Measurements from ENCODE around the gene DSCAML1. TPM values are rescaled to one million over a fixed set of nuclear protein-coding genes. Genes with fewer than 3 reads are reported as not detected.

The DSCAML1 gene
- not detected in 2 replicates for total RNA-seq (2014; rRNA removed; shearing (Covaris generic))

DNA sequence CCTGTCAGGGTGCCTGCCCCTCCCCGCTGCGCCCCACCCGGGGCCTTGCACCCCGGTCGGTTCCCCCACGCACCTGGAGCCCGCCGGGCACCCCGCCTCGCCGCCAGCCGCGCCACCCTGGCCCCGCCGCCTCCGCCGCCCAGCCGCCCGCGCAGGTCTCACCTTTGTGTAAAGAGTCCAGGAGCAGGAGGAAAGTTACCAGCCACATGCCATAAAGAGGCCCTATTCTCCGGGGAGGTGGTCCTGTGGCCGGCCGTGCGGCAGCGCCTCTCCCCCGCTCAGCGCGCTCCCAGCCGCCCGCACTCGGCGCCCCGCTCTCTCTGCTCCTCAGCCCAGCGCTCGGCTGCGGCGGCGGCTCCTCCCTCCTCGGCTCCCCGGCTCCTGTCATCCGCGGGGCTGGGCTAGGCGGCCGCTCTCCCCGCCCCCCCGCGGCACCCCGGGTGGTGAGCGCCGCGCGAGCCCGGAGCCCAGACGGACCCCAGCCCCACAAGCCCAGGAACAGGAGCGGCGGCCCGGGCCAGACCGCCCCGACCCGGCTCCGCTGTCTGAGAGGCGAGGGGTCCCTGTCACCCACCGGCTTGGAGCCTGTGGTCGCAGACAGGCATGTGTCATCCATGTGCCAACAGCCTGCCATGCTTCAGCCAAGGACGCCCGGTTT lies at the start of gene DSCAML1:
TSS of gene DSCAML1 (minus strand) at position 345 of the 658 bp plus-strand sequence. CDS start at position 208, 137 bp downstream.
- DNase-seq (ENCODE audit: low spot score), result no peak

- peak; percentile 27 for DNase-seq (ENCODE audit: low spot score)
Observed at GRCh38 chr11:117843666-117844484, 46.9 kb upstream of the DSCAML1 start.

DNA sequence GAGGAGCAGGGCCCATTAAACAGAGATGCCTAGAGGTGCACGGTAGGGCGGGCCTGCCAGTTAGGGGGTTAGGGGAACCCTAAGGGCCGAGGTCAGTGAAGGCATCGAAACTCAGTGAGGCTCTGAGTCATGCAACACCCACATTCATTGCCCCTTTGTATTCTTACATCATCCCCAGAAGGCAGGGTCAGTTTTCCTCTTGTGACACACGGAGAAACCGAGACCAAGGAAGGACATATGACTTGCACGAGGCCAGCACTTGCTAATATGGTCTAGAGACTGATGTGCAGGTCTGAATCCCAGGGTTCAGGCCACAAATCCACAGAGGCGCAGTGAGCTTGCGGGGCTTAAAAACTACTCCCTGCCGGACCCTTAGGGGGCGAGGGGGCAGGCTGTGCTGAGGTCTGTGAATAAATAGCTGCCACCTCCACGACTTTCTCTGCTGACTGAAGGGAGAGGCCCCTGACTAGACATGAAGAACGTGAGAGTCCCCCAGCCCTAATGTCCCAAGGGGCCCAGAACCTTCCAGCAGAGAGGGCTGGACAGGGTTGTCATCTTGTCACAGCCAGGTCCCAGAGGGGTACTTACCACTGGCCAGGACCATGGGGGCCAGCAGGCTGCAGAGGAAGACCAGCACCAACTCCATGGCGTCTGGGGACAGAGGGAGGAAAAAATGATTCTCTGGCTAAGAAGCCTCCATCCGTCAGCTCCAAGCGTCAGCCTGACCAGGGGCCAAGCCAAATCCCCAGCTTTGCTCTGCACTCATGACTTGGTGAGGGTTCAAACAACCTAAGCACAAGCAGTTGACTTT lies 45.3 kb upstream of the DSCAML1 start:
- DNase-seq (ENCODE audit: low spot score), result no peak

GRCh38 chr11:117841551-117842031 lies 44.6 kb upstream of the DSCAML1 start:
- no peak for DNase-seq (ENCODE audit: low spot score)

GRCh38 chr11:117840881-117841550 lies 44.0 kb upstream of the DSCAML1 start:
- no peak for DNase-seq (ENCODE audit: low spot score)

- DNase-seq (ENCODE audit: low spot score), result no peak
Observed at GRCh38 chr11:117839936-117840813, 43.2 kb upstream of the DSCAML1 start.

DNA sequence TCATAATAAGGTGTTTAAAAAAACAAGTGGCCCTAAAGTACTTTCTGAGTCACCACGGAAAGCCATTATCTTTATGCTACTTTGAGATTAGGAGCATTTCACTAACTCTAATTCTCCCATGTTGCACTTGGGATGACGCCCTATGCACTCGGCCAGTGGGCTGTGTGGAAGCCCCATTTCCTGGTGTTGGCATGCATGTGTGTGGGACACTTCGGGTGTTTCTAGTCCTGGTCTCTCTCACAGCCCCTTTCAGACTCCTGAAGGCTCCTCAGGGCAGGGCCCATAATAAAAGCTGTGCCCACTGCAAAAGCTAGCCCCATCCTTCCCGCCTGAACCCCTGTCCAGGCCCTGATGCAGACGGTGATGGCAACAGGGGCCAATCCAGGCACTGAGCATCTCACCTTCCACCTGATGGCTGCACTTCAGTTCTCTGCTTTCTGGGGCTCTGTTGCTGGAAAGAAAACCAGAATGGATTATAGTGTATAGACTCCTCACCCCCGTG lies 42.4 kb upstream of the DSCAML1 start:
- DNase-seq (ENCODE audit: low spot score), result no peak

DNA sequence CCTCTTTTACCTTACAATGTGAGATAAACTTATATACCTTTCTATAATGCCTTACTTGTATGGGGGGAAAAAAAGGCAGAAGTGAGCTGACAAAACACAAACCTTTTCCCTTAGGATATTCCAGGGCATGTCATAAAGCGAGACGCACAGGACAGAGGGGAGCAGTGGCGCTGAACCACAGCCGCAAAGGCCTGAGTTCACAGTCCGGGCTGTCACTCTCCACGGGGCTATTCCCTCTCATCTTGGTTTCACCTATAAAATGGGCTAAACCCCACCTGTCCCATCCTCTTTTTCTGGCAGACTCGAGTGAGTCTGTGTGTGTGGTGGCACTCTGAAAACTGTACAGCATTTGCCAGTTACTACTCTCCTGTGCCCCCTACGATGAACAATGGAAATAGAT lies 41.9 kb upstream of the DSCAML1 start:
- DNase-seq (ENCODE audit: low spot score), result no peak

DNA sequence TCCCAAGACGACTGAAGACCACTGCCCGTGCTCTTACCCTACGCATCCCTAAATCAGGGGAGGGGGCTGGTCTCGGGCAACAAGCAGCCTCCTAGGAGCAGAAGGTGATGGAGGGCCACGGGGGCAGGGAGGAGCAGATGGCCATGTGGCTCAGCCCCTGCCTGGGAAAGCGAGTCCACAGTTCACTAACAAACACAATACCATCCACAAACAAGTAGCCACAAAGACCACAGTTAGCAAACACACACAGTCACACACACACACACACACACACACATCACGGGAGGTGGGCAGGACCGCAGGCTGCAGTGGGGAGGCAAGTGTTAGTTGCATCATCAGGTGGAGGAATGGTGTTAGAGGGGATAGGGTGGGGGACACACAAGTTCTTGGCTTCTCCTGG lies 40.8 kb upstream of the DSCAML1 start:
- DNase-seq (ENCODE audit: low spot score), result no peak

GRCh38 chr11:117837070-117837776 lies 40.2 kb upstream of the DSCAML1 start:
- no peak for DNase-seq (ENCODE audit: low spot score)

DNA sequence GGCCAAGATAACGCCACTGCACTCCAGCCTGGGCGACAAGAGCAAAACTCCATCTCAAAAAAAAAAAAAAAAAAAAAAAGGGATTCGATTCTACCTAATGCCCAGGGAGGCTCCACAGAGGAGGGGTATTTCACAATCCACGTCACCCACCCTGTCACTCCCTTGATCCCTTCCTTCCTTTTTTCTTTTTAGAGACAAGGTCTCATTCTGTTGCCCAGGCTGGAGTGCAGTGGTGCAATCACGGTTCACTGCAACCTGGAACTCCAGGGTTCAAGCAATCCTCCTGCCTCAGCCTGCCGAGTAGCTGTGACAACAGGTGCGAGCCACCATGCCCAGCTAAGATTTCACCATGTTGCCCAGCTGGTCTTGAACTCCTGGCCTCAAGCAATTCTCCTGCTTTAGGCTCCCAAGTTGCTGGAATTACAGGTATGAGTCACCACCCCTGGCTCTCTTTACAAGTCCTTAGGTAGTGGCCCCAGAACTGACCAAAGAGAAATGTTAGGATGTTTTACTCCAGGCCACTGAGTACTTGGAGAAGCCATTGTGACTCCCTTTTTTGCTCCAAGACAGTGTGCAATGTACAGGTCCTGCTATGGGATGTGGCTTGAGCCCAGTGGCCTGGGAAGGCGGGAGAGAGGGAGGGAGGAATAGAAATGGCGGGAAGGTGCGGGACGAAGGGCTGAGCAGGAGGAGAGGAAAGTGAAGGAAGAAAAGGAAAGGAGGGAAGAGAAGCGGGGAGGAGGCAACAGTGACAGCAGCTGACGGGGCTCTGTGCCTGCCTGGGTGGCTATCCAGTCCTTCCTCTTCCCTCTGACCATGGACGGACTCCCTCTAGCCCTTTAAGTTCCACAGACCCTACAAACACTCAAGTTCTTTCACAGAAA lies 39.3 kb upstream of the DSCAML1 start:
- DNase-seq (ENCODE audit: low spot score), result no peak

- DNase-seq (ENCODE audit: low spot score), result no peak
Observed at GRCh38 chr11:117835576-117835975, 38.6 kb upstream of the DSCAML1 start.

GRCh38 chr11:117834838-117835443 lies 37.9 kb upstream of the DSCAML1 start:
- DNase-seq (ENCODE audit: low spot score), result no peak

DNA sequence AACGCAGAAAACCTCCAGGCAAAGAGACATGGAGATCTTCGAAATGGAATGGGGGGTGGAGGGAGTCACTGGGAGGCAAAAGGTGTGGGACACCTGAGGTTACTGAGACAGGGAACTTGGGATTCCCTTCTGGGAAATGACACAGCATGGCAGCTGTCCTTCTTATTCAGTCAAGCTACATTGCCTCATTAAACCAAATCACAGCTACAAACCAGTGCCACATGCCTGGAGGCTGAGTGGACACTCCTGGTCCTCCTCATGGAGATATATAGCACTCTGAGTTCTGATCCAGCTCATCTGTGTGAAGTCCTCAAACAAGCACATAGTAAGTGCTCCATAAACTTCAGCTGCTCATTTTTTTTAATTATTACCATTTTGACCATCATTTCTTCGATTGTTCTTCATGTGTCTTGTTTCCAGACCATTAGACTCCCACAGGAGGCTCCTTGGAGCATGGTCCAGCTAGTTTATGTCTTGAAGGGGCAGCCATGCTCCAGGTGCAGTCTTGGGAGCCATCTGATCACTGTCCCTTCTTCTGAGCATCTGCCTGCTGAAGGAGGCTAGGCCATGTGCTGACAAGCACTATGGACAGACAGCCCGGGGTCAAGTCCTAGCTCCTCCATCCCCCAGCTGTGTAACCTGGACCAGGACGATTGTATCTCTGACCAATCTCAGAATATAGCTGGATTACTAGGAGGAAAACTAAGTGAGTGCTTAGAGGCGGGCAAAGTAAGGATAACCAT lies 37.2 kb upstream of the DSCAML1 start:
- no peak for DNase-seq (ENCODE audit: low spot score)

DNA sequence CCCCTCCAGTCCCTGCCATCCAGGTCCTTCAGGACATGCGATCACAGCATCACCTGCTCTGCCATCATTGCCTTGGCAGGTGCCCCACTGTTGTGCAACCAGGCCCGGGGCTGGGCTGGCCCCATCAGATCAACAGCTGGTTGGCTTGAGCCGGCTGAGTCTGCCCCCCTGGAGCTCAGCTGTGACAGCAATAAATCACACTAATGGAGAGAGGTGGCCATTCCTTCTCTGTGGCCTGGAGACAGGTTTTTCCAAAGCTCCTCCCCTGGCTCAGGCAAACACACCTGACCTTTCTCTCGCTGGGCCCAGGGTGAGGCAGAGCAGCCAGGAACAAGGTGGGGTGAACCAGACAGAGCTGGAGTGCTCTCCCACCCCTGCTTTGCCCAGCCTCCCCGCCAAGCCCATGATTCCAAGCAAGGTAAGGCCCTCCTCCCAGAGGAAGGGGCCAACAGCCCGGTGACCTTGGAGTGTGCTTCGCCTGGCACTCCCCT lies 36.4 kb upstream of the DSCAML1 start:
- DNase-seq (ENCODE audit: low spot score), result peak; percentile 25

DNA sequence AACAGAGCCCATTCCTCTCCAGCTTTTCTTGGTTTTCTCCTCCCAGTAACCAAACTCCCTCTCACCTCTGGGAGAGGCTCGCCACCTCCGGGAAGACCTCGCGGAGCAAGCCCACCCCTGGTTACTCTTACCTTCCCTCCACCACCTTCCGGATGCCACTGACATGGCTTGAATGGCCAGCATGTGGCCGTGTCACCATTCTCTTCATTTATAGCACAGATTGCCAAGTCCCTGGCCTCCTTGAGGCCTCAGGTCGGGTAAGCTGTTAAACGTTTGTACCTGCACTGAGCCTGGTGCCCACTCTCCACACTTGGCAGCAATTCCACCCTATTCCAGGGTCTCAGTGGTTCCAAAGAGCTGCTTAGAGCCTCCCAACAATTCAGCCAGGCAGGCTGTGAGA lies 35.5 kb upstream of the DSCAML1 start:
- no peak for DNase-seq (ENCODE audit: low spot score)

- DNase-seq (ENCODE audit: low spot score), result no peak
Observed at GRCh38 chr11:117831661-117832415, 34.8 kb upstream of the DSCAML1 start.

All from A172 (cell line).